SW480 (cell line): Measurements from ENCODE around the gene GNS.

Experiments used
- DNase-seq: peaks from one replicate; pipeline ENCODE4 v3.0.0-alpha.2; 2016; ENCODE audit warnings: low spot score

The GNS gene

GRCh38 chr12:64736771-64737170 is 22.4 kb downstream of the GNS start:
- DNase-seq, result no peak

DNA sequence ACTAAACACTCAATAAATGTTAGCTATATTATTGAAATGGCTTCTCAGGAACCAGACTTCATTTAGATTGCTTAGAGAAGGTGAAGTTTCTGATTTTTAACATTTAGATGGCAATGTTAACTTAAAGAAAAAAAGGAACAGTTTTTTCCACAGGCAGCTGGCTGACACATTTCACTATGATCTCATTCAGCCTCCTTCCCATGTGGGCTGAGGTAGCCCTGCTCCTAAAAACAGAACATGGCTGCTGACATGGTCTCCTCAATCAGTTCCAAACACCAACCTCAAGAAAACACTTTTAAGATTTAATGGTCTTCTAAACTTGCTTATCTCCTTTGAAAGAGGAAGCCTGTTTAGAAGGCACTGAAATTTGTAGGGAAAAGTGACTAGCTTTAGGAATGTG is 23.8 kb downstream of the GNS start:
- no peak for DNase-seq

- peak; percentile 44 for DNase-seq
Measured at GRCh38 chr12:64733857-64734256, 25.3 kb downstream of the GNS start.

GRCh38 chr12:64731683-64732082 is 27.5 kb downstream of the GNS start:
- DNase-seq, result no peak

GRCh38 chr12:64730588-64730969 is 28.6 kb downstream of the GNS start:
- DNase-seq, result no peak

DNA sequence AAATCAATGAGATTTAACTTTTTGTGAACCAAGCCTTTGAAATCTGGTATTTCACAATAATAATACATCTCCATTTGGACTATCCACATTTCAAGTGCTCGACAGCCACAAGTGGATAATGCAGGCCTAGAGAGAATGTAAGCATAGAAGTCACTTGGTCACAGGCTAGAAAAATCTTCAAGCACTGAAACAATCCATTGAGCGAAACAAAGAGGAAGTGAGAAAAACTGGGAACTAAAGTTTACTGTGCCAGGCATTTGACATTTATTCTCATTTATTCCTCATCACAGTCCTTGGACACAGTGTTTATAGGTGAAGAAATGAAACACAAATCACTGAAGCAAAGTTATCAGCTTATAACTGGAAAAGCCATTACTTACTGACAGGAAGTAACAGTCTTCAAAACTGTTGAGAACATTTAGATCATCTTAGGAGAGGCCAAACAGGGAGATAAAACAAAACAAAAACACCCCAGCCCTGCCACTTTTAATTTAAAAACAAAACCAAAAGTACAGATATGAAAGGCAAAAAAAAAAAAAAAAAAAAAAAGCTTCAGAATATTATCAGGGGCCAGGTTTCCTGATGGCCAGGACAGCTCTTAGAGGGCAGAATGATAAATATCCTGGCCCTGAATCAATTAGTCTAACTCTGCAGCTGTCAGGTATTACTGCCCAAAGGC is 29.2 kb downstream of the GNS start:
- DNase-seq, result no peak

GRCh38 chr12:64724201-64724745 is 34.9 kb downstream of the GNS start:
- no peak for DNase-seq

DNA sequence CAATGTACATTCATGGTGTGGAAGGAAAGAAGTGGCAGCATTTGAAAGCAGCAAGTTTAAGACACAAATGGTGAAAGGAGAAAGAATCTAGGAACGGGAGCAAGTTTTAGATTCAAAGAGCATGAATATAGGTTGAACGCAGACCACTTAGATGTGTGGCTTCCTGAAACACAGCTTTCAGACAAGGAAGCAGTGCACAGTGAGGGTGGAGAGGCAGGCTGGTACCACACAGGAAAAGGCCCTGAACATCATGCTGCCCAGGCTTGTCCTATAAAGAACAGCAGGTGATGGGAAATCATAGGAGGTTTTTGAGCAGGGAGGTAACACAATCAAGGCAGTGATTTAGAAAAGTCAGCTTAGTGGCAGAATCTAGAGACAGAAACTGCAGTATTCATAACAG is 35.6 kb downstream of the GNS start:
- DNase-seq, result no peak

GRCh38 chr12:64722835-64723234 is 36.4 kb downstream of the GNS start:
- DNase-seq, result no peak

DNA sequence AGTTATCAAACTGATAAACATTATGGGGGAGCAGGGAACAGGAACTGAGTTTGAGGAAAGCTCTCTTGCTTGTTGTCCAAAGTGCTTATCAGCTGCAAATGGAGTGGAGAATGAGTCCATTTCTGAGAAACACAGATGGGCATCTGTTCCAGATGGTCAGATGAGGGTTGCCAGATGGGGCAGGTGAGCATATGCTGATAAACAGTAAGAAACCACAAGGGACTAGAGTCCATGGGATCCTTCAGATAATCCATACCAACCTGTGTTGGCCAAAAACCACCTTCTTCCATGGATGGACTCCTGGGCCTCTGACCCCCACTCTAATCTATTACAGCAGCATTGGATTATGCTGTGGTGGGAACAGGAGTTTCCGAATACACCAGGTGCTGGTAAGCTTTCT is 38.3 kb downstream of the GNS start:
- no peak for DNase-seq

GRCh38 chr12:64718649-64719048 is 40.6 kb downstream of the GNS start:
- DNase-seq, result no peak

- no peak for DNase-seq
Measured at GRCh38 chr12:64716839-64717455, 42.3 kb downstream of the GNS start.

- no peak for DNase-seq
Measured at GRCh38 chr12:64716371-64716770, 42.8 kb downstream of the GNS start.

- DNase-seq, result no peak
Measured at GRCh38 chr12:64714551-64714968, 44.6 kb downstream of the GNS start.

DNA sequence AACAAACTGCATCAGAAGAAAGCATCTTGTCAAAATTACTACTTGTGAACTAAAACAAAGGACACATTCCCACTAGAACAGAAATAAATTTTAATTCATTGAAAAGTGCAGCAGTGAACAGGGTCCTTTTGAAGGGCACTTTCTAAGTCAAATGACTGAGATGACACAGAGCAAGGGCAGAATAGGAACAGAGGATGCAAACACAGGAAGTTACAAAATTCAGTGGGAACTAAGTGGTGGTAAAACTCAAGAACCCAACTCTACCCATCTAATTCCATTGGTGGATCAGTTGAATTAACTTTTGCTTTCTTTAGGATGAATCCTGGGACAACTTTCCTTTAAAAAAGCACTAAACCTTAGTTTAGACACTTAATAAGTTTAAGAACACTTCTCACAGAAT is 45.8 kb downstream of the GNS start:
- no peak for DNase-seq

DNA sequence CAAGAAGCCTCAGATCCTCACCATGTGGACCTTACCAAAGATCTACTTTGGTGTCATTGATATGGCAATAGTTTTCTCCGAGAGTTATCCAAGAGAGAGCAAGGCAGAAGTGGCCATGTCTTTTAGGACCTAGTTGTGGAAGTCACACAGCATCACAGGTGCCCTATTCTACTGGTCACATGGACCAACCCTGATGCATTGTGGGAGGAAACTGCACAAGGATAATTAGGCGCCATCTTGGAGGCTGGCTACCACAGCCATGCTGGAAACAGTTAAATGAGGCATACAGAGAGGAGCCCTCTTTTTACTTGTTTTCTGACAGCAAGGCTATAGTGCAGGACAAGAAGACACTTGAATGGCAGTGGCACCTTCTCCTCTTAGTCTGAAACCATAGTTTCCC is 49.8 kb downstream of the GNS start:
- DNase-seq, result no peak

- no peak for DNase-seq
Measured at GRCh38 chr12:64707926-64708325, 51.3 kb downstream of the GNS start.

GRCh38 chr12:64707362-64707761 is 51.8 kb downstream of the GNS start:
- no peak for DNase-seq

- no peak for DNase-seq
Measured at GRCh38 chr12:64706857-64707256, 52.3 kb downstream of the GNS start.

DNA sequence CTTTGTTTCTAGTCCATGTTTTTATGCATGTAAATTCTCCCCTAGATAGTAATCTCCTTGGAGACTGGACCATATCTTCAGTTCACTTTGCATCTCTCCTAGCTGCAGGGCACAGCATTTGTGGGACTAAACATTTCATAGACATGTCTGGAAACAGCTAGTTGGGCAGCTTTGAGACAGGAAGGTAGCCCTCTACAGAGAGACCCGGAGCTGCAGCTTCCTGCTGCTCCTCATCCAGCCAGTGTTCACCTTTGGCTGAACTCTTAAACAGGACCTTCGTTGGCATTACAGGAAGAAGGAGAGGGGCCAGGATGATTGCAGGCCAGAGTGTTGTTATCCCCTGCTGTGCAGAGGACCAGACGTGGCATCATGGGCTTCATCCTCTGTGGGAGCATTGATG is 52.9 kb downstream of the GNS start:
- DNase-seq, result no peak

DNA sequence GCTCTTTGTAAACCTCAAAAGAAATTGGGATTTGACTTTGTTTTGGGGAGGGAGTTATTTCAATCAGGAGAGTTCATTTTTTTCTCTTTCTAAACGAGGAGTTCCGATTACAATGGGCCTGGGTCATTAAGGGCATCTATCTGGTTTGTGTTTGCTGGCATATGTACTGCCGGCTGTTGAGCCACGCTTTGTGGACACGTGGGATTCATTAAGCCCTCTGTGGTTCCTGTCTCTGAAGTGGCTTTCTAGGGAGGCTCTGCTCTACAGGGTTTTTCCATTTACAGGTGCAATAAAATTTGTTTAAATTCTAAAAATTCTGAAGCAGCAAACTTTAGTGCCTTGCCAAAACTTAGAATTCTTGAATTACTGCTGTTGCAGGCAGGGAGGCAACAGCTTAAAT is 57.9 kb downstream of the GNS start:
- DNase-seq, result no peak

DNA sequence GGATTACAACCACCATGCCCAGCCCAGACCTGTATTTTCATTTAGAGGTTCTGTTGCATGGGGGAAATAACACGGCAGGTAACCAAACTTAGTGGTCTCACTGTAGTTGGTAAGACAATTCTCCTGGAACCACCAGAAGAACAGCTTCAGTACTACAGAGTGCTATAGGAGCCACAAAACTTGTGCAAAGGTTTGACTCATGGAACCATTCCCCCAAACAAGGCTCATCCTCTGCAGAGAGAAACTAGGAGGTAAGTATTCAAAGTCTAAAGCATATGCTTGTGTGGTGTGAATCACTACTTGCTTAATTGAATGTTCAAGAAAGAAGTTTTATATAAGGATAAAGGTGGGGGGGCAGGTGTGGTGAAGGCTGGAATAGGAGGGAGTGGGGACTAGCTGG is 58.7 kb downstream of the GNS start:
- DNase-seq, result no peak

GRCh38 chr12:64699504-64700115 is 59.6 kb downstream of the GNS start:
- no peak for DNase-seq
